ENCODE results near the gene CTNNA3. TPM values are rescaled to one million over a fixed set of nuclear protein-coding genes. Genes with fewer than 3 reads are reported as not detected.

CTNNA3 gene
- not detected in 5 replicates for total RNA-seq (2022; extraction: Qiagen RNA extraction; ENCODE audit: low read depth)

DNA sequence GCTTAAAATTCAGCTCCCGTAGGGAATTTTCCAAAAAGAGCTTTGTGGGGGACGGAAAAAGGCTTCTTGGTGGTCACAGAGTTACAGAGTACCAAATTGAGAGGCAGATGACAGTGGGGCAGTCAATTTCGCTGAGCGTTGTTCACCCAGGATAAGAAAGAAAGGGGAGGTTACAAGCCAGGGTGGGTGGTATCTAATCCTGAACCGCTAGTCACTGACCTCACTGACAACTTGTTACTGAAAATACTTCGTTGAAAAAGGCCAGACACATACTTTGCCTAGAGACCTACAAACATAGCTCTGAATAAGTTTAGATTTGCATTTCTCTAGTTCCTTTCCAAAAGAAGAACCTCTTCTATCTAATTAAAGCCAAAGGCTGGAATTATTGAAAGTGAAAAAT is at the start of gene CTNNA3:
Gene CTNNA3 (minus strand): TSS at position 167 of the 400 bp plus-strand sequence.

GRCh38 chr10:66925896-66926715 is 769.9 kb downstream of the CTNNA3 start, which contains the start of gene LRRTM3:
LRRTM3 (plus strand) TSS chr10:66926036.

Other genes with a start within 250 kb of the CTNNA3 start
- gene DNAJC12, start 142.0 kb upstream of the CTNNA3 start, total RNA-seq (2022; extraction: Qiagen RNA extraction; ENCODE audit: low read depth) = 59.2 to 73.8 TPM (median 66.7 TPM) in 5 replicates
- gene SIRT1, start 188.5 kb upstream of the CTNNA3 start, total RNA-seq (2022; extraction: Qiagen RNA extraction; ENCODE audit: low read depth) = 18.6 to 22.3 TPM (median 22.0 TPM) in 5 replicates